Measurements from ENCODE around the gene ASB12.
"Not testable (repeated sequence)": the region's sequence is repeated elsewhere in the genome, so short reads cannot be mapped to it uniquely, and the experiment has no call there.

The ASB12 gene, protein sequence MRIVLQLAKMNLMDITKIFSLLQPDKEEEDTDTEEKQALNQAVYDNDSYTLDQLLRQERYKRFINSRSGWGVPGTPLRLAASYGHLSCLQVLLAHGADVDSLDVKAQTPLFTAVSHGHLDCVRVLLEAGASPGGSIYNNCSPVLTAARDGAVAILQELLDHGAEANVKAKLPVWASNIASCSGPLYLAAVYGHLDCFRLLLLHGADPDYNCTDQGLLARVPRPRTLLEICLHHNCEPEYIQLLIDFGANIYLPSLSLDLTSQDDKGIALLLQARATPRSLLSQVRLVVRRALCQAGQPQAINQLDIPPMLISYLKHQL

DNA sequence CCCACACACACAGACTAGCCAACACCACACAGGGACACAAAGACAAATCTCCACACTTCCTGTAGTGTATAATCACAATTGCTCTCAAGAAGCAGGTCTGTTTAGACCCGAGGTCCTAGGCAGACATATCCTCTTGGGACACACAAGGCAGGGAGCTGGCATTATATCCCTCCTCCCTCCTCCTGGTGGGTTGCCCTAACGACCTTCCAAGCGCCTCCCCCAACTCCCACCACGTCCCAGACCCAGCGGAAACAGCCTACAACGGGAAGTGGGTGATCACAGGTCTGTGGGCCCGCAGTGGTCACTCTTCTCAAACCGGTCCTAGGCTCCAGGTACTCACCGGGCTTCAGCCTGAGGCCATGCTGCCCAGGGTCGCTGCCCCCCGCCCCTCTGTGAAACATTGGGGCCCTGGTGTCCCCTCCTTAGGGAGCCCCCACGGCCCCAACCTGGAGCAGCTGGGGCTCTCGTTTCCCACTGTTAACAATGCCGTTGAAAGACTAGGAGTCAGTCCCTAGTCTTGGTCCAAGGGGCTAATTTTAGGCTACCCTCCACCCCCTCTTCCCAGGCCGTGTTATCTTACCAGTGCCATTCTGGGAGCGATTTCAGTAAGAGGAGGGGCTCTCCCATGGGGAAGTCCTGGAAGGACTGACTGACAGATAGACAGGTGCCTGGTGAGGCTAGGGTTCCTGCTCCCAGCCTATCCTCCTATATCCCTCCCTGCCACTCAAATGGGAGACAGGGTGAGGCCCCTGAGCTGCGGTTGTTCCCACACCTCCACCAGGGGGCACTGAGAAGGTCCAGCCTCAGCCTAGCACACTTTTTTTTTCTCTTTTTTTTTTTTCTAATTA, at the start of gene ASB12:
ASB12 (minus strand) TSS at position 485 of the 848 bp plus-strand sequence. CDS start 4,957 bp downstream, outside the sequence.
- DNase-seq = no peak

DNA sequence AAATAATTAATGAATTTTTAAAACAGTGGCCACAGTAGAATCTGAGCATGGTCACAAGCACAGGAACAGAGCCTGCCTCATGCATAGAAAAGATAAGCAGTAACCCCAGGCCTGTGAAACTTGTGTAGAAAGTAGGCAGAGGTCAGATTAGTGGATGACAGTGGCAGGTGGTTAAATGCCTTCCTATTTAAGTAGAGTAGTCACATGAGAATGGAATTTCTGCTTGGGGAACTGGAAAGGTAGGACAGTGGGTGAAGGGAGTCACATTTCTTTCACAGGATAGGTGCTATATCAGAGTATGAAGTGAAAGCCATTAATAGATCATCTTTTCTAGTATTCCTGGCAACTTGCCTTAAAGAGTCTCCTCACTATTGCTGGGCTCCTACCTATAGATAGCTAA, 34.9 kb upstream of the ASB12 start:
- no peak for DNase-seq

DNA sequence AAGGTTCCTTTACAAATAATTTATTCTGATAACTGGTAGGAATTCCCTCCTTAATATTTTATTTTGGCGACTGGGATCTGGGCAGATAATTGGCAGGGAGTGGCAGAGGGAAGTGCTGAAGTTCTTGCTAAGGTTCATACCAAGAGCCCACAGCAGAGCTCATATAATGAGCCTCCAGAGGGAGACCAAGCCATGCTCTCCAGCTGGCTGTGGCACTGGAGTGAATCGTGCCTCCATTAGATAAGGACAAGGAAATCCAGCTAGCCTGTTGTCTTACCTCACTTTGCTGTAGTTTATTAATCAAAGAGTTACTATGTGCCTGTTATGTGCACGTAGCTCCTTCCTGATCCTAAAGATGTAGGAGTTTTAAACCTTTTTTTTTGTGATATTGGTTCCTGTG, 1.3 kb downstream of the ASB12 start:
- DNase-seq = no peak

DNA sequence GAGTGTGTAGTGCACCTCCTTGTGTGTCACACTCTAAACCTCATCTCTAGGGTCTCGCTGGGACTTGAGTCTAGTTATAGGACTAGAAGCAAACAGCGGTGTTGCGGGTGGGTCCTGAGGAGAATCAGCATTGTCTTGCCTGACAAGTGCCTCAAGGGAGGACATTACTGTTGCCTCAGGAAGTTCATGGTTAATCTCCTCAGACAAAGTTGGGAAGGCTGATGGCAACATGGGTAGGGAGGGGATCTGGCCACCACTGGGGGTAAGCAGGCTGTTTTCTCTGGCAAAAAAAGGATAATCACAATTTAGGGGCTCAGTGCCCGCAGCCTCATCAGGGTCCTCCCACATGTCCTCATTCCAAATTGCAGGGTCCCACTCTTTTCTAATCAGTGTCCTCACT, 12.4 kb downstream of the ASB12 start:
- DNase-seq = no peak

DNA sequence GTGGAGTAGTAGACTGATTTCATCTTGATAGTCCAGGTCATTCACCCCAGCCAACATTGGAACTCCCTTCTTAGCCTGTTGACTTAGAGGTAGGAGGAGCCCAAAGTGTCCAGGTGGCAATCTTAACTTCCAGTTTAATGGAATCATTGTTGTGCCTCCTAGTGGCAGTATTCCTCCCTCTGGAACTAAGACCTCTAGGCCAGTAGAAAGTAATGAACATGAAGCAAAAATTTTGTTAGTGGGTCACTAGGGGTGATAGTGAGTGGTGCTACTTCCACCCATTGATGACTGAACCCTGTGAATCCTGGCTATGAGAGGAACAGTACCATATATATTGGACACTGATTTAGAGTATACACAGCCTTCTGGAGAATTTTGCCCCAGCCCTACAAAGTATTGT, 16.4 kb downstream of the ASB12 start:
- not testable (repeated sequence) for DNase-seq

DNA sequence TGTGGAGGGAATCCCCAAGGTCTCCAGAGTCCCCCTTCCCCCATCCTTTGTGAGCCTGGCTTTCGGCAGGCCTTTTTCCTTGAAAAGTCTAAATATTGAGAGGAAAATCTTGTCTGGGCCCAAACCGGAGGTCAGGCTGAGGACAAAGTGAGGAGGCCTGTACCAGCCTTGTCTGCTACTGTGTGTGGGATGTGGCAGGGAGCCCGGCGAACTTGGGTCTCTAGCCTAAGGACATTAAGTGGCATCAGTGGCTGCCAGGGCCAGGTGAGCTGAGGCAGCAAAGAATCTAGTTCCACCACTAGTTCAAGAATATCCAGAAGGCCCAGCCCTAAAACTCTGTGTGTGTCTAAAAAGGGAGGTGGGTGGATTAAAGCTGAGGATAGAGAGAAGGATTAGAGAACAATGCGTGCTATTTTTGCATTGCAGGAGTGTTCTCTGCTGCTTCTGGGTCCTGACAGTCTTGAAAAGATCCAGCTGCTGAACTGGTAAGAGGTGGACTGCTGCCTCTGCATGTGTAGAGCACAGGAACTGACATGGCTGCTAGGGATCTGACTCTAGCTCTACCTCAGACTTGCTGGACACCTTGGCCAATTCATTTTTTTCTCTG, 23.7 kb downstream of the ASB12 start:
- peak; percentile 50 for DNase-seq

DNA sequence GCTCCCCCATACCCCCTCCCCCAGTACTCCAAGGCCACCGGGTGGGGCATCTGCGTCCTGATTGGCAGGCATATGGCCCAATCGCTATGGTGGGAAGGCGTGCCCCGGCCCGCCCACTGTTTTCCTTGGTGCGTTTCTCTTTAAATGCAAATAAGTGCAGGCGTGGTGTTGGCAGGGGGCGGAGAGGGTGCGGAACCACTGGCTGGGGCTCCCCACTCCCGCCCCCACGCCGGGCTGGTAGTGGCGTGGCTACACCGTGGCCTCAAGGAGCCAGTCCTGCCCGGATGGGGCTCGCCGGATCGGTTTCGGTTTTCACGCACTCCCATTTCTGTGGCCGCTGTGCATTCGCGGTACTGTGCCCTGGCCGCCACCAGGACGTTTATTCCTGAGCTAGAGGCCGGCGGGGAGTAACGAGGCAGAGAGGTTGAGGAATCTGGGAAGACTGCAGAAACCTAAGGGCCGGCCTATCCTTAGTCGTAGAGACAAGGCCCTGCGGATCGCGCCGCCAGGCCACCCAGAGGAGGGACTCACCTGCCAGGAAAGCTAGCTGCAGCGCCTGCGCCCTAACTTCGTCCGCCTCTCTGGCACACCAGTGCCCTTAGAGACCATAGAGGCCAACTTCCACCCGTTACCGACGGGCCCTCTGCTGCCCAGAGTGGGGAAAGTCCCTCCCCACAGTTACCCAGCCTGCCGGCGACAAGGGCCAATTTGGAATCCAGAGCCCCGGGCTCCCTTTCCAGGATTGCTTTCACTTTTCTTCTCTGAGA, 24.5 kb downstream of the ASB12 start:
- DNase-seq = peak; percentile 95

DNA sequence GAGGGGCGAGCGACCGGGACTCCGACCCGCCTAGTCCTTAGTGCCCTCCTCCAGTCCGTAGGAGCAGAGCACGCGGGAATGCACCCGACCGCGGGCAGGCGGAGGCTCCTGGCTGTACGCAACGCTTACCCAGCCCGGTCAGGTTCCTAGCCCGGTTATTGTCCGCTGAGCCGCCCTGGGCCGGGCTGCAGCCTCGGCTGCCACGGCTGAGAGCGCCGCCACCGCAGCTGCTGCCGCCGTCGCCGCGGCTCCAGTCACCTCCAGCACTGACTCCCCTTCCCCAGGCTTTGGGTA, 25.0 kb downstream of the ASB12 start, which contains the start of gene AMER1:
AMER1 (minus strand) TSS at position 268 of the 294 bp plus-strand sequence. CDS start 12,422 bp downstream, outside the sequence.
- no peak for DNase-seq

DNA sequence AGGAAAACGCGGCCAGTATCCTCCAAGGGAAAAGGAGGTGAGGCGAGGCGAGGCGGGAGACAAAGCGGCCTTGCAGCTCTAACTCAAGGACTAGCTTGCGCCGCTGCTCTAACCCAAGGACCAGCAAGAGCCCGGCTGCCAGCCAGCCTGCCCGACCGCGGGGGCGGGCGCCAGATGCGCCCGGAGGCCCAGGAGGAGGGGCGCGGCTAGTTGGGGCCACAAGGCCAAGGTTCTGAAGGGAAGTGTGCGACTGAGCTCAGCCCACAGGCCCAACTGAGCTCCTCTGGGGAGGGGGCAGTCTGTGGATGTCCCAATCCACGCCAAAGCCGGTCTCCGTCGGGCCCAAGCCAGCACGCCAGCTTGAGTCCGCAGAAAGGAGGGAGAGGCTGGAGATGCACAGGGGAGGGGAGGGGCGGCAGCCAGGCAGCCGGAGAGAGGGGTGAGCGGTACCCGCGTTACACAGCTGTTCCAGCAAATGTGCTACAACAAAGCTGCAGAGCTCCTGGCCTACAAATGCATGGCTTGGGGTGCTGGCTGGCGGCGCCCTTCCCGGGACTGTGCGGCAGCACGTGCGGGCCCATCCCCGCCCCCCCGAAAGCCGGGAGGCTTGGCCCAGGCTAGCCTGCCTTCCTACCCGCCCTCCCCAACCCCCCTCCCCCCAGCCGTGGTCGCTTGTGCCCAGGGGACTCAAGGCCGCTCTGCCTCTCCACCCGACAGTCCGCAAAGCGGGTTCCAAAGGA, 25.5 kb downstream of the ASB12 start:
- peak; percentile 48 for DNase-seq

DNA sequence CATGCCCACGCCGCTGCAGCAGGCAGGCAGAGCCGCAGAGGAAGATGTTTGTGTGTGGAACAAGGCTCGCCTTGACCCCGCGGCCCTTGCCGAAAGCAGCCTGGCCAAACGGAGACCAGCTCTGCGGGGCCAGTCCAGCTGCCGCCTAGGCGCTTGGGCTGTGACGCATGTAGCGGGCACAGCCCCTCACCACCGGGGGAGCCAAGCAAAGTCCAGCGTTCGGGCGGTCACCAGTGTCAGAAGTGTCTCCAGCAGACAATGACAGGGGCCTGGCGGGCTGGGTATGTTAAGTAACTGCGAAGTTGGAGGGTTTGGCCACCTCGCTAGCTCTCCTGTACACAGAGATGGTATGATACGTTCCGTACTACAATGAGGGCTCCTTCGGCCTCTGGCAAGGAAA, 26.2 kb downstream of the ASB12 start:
- DNase-seq = no peak

DNA sequence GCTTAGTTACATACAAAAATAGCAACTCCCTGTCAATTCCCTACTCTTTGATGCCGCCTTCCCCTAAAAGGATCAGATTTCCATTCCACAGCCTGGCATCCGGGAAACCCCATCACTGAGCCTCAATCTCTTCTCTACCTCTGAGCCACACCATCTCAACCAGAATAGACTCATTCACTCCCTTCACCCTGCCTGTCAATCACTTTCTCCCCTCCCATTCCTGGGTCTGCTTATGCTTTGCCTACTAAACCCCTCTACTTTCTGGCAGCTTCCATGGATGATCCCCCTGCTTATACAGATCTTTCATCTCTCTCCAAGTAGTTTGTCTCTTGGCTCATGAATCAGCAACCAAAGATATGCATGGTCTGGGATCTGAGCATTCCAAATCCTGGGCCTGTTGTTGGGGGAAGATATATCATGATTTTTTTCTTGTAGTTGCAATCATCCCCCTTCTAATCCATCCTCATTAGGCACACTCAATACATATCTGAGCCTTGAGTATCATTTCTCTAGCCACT, 27.5 kb downstream of the ASB12 start:
- DNase-seq = no peak

DNA sequence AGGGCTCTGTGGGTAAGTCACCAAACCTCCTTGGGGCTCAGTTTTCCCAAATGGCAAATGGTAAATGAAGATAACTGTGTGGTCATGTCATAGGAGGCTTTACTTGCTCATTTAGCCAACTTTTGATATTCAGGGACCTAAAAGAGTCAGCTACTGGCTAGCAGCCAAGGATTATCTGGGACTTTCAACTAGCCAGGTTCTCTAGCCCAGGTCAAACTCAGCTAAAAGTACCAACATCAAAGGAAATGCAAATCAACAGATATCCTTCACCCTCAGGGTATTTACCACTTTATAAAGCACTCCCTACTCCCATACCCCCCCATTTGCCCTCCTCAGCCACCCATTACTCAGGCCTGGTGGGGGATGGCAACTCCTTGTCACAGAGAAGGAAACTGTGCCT, 32.4 kb downstream of the ASB12 start:
- peak; percentile 57 for DNase-seq

DNA sequence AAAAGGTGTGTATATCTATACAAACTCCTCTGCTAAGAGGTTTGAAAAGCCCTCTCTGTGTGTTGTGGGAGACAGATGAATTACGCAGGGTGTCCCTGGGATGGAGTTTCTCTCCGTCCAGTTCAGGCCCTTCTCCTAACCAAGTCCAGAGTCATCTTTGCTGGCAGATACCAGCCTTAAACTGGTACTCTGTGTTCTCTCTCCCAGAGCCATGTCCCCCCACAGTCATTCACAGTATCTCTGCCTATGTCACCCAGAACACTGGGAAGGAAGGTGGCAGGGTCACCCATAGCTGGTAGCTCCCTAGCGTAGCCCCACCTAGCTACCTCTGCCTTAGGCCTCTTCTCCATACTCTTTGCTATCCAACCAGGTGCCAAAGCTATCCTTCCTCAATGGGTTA, 33.8 kb downstream of the ASB12 start:
- DNase-seq = no peak

DNA sequence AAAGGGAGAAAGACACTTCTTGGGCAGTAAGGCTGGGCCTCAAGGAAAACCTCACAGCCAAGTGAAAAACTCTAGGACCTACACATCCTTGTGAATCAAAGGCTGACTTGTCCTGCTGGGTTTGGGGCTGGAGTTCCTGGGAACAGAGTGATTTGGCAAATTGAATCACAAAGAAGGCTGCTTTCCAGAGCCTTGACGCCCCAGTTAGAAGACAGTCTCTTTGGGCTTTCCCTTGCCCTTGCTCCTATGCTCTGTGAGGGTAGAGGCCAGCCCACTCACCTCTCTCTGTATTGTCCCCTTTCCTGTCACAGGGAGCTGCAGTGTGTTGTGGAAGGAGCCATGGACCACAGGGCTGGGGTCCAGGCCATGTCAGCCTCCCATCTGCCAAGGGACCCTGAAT, 34.5 kb downstream of the ASB12 start:
- DNase-seq = no peak

DNA sequence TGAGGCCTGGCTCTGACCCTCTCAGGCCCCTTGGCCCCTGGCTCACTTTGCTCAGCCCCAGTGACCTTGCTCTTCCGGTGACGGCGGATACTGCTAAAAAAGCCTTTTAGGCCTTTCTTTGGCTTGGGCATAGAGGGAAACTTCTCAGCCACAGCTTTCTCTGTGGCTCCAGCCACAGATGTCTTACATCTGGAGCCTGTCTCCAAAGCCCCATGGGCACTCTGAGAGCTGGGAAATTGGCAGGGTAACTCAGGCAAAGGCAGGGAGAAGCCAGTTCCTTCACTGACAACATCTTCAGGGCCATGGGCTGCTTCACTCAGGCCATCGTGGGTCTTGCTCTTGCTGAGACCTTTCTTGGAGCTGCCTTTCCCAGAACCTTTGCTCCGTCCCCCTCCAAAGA, 37.7 kb downstream of the ASB12 start:
- DNase-seq = no peak

DNA sequence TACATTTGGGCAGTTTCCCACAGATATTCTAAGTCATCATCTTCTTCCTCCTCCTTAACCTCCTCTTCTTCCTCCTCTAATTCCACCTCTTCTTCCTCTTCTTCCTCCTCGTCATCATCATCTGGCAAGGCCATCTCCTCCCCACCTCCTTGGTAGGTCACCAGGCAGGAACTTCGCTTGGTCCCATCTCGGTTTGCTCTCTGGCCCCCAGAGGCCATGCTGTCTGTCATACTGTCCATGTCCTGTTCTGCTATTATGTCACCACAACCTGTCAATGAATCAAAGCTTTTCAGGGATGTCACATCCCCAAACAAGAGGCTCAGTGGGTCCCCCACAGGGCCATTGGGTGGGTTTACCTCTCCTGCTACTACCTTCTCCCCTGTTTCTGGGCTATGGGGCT, 38.4 kb downstream of the ASB12 start:
- DNase-seq = no peak

DNA sequence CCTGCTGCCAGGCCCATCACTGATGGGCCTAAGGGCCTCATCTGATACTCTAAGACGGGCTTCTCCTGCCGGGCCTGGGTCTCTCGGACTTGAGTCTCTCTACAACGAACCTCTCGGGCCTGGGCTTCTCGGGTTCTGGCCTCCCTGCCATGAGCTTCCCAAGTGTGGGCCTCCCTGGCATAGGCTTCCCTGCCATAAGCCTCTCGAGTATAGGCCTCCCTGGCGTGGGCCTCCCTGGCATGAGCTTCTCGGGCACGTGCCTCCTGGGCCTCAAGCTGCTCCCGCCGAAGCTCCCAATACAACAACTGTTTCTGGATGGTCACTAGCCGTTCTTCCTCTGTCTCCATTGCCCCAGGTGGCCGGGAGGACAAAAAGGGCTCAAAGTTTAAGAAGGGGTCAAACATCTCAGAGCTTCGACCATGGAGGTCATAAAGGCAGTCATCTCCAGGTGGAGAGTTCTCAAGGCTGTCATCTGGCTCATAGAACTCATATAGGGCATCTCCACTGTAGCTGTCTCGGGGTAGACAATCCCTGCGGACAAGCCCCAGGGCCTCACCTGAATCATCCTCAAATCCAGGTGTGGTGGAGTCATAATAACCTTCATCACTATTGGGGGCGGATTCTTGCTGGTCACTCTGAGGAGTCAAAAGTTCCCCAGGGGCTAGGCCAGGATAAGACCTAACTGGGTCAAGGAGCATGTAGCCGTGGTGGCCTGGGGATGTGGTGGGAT, 39.0 kb downstream of the ASB12 start:
- no peak for DNase-seq

DNA sequence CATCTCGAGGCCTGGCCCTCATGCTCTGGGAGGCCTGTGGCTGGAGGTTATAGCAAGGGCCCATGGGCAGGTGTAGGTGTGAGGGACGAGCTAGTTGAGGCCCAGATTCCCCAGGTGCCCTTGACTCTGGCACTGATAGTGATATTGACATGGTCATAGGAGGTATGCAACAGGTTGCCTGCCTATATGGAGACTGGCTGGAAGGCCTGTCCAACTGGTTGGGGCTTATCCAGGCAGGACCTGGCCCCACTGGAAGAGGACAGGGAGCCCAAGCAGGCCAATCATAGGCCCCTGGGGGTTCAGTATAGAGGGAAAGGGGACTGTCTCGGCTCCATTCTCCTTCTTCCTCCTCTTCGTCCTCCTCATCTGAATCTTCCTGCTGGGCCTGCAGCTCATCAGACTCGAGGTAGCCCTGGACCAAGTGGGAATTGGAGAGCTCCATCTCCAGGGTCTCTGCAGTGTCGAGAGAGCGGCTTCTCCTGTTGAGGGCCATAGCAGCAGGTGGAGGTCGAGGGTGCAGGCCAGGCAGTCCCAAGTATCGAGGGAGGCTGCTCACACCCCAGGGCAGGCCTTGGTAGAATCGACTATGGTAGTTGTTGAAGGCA, 40.2 kb downstream of the ASB12 start:
- DNase-seq = no peak

DNA sequence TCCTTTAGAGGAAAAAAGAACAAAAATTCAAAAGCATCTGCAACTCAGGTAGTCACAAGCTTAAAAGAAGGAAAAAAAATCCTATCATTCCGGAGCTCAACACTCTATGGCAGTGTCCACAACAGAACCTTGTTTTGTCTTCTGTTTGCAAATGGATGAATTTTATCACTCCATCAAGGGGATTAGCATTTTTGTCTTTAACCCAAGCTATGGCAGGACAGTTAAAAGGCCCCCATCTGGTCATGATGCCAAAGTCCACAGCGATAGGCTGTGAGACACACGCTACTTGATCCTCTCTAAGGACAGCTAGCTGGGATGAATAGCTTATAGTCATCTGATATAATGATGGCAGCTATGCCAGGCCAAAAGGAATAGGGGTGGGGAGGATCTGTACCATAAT, 41.5 kb downstream of the ASB12 start:
- DNase-seq = no peak

DNA sequence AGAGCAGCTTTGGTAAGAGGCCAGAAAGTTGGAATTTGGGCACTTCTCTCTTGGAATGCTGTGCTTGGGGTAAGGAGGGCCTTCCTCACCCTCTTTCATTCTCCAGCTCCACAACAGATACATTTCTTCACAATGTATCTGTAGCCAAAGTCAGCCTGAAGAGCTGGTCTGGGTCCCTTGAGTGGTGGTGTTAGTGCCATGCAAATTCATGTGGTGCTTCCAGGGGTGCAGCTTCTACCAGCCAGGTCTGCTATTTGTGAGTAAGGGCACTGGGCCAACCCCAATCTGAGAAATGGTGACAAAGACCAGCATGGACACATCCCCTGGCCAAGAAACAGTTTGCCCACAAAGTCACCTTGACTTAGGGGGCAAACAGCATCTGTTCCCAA, 42.7 kb downstream of the ASB12 start:
- no peak for DNase-seq

Measured in RPMI8226 (cell line).